Measurements from ENCODE around the gene CHMP1A.
"Not testable (repeated sequence)": the region's sequence is repeated elsewhere in the genome, so short reads cannot be mapped to it uniquely, and the experiment has no call there.

The CHMP1A gene

DNA sequence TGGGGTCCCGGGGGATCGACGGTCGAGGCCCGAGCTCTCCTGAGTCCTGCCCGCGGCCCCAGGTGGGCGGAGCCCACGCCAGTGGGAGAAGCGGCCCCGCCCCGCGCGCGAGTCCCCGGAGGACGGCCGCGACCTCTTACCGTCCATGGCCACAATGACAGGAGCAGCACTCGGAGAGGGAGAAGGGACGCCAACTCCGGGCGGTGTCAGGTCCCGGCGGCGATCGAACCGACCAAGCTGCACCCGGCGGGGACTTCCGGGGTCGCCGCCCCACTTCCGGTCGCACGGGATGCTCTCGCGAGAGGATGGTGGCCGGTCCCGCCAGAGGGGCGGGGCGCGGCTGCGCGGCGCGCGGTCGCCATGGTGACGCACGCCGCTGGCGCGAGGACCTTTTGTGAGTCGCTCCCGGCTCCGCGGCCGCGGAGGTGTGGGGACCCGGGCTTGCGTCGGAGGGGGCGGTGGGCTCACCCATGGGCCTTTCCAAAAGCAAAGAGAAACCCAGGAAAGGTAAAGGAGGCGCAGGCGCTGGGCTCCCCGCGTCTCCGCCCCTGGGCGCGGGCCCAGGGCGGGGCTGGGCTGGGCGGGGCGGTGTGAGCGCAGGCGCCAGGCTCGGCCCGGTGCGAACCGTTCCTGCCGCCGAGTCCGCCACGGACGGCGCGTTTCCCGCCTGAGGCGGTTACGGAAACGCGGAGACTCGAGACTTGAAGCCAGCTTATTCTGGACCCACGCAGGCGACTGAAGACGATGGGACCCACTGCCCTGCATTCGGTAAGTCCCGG lies at the start of gene CHMP1A, which contains the start of gene SPATA33:
CHMP1A (minus strand) TSS at position 267 of the 779 bp plus-strand sequence; CDS start at position 147, 120 bp downstream.
SPATA33 (plus strand) TSS at position 395 of the 779 bp plus-strand sequence; CDS start at position 471, 76 bp downstream.
- DNase-seq = peak; percentile 82 to 90 (median 89)

DNA sequence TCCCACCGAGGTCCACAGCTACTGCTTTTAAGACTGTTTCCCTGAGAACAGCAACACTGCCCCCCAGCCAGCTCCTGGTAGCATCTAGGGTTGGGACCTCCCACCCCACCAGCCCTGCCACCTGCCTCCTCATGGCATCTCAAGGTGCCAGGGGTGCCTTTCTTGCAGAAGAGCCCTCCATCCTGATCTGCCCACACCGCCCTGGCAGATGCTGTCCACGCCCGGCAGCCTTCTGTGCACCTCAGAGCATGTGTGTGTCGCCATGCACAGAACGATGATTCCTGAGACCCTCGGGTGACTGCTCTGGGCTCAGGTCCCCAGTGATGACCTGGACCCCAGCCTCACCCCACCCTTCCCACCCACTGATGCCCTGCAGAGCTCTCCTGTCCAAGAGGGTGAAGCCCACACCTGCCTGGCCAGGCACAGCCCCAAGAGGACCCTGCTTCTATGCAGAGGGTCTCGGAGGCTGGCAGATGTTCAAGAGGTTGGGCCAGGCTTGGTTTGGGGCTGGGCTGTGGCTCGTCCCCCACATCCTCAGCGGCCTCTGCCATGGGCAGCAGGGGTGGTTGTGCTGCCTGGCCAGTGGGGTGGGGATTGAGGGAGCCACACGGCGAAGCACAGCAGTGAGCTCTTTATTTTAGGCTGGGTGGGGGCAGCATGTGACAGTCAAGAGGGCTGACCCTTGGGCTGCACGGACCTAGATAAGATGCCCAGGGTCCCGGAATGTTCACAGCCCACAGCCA lies 49.2 kb upstream of the CHMP1A start:
- DNase-seq = no peak

DNA sequence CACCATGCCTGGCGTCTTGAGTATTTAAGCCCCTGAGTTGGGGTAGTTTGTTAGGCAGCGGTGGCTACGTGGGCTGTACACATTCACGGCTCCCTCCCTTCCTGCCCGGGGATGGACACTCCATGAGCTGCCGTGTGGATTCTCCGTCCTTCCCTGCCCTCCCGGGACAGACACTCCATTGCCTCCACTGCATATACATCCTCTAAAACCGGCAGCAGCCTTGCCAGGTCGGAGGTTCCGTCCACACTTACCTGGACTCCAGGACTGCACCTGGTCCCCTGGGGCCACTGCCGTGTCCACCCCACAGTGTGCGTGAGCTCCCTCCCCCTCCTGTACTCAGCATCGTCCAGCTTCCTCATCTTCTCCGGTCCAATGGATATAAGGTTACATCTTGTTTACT lies 47.5 kb upstream of the CHMP1A start:
- no peak for DNase-seq

DNA sequence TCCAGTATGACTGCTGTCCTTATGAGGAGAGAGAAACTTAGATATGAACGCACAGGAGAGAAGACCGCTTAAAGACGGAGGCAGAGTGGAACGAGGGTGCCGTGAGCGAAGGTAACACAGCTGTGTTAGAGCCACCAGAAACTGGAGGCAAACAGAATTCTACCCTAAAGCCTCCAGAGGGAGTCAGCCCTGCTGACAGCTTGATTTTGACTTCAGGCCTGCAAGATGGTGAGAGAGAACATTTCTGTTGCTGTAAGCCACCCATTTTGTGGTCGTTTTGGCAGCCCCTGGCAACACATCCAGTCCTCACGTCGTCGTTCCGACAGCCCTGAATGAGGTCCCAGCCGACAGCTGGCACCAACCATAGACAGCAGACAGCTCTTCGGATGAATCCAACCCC lies 46.8 kb upstream of the CHMP1A start:
- no peak for DNase-seq

DNA sequence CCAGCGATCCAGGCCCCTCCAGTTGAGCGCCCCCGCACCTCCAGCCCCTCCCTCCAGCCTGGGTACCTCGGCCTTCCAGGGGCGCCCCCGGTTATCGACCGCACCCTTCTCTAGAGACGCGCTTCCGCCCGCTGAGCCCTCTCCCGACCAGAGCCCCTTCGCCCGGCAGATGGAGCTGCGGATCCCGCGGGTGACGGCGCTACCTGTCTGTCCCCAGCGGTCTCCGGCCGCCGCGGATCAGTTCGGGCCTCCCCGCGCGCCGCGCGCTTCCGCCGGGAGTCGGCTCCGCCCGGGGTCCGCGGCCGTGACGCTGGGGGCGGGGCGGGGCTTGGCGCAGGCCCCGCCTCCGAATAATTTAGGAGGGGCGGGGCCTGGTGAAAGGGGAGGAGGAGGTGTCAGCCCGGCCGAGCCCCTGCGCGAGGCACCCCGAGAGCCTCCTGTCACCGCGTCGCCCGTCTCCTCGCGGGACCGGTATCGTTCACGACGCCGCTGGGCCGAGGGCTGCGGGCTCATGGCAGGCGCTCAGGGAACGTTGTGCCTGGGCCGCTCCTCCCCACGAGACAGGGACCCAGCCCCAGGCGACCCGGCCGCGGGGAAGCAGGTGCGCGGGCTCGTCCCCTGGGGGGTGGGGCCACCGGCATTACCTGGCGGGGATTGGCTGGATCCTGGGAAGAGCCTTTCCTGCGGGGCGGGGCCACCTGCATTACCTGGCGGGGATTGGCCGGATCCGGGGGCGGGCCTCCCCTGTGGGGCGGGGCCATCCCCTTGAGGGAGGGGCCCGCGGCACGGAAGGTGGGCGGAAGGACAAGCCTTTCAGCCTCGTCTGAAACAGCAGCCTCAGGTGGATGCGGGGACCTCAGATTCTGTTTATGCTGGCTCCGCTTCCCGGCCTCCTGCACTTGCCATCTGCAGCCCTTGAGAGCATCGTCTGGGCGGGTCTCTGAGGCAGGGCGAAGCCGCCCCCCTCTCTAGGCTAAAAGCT lies 44.2 kb upstream of the CHMP1A start, which contains the start of gene SPATA2L:
SPATA2L (minus strand) TSS at position 281 of the 982 bp plus-strand sequence. CDS start 473 bp downstream, outside the sequence.
- DNase-seq = peak; percentile 88 to 98 (median 97)

DNA sequence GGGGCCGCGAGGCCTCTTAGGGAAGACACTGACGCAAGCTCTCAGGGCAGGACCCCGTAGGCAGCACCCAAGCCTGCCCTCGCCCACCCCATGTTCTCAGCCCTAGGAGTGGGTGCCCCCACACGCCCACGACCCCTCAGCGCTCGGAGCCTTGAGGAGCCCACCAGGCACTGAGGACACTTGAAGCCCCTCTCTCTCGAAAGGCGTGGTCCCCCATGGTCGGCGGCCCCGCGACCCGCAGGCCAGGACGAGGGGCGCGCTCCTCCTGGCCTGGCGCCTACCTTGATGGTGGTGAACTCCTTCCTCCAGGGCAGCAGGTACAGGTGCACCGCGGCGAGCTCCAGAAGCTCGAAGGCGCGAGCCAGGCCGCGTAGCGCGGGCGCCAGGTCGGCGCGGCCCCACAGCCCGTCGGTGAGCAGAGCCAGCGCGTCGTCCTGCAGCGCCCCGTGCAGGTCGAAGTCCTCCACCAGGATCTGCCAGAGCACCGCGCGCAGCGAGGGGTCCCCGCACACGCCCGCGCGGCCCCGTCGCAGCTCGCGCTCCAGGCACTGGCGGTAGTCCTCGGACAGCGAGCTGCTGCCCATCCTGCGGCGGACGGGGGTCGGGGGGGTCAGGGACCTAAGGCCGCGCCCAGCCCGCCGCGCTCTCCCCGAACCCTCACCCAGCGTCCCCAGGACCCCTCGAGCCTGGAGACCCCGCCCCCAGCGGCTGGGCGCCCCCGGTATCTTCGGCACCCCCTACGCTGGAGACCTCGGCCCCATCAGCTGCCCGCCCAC lies 43.3 kb upstream of the CHMP1A start:
- peak; percentile 46 to 67 (median 62) for DNase-seq

DNA sequence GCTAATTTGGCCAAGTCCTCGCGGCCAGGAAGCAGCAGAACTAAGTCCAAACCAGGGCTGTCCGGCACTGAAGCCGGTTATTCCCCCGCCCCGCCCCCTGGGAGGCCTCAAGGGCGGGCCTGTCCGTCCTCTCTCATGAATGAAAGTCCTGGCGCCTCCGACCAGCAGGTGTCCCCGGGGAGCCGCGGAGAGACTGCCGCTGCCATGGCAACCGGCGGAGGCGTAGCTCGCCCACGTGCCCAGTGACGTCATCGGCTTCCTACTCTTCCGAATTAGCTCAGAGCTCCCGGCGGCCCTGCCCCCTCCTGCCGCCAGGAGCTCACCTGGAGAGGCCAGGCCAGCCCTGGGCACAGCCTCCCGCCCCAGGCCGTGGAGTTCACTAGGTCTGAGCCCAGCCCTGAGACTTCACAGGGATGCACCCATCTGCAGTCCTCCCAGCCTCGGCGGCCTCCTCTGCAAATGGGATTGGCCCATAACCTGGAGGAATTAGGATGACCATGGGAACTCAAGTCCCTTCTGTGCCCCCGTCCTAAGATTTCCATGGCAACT lies 42.7 kb upstream of the CHMP1A start:
- peak; percentile 95 to 99 (median 98) for DNase-seq

DNA sequence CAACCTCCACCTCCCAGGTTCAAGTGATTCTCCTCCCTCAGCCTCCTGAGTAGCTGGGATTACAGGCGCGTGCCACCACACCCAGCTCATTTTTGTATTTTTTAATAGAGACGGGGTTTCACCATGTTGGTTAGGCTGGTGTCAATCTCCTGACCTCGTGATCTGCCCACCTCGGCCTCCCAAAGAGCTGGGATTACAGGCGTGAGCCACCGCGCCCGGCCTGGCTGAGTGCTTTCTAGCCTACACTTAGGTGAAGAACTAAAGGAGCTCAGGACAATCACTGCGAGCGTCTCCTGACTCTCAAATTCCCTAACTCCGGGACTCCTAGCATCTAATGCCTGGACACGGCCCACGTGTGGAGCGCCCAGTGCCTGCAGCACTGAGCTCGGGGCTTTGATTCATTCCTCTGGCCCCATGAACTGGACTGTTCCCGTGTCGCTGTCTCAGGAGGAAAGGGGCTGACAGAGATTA lies 42.2 kb upstream of the CHMP1A start:
- DNase-seq = not testable (repeated sequence)

DNA sequence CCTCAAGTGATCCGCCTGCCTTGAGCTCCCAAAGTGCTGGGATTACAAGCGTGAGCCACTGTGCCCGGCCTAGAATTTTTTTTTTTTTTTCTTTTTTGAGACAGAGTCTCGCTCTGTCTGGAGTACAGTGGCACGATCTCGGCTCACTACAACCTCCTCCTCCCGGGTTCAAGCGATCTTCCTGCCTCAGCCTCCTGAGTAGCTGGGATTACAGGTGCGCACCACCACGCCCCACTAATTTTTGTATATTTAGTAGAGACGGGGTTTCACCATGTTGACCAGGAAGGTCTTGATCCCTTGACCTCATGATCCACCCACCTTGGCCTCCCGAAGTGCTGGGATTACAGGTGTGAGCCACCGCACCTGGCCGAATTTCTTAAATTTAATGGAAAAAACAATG lies 41.2 kb upstream of the CHMP1A start:
- DNase-seq = not testable (repeated sequence)

DNA sequence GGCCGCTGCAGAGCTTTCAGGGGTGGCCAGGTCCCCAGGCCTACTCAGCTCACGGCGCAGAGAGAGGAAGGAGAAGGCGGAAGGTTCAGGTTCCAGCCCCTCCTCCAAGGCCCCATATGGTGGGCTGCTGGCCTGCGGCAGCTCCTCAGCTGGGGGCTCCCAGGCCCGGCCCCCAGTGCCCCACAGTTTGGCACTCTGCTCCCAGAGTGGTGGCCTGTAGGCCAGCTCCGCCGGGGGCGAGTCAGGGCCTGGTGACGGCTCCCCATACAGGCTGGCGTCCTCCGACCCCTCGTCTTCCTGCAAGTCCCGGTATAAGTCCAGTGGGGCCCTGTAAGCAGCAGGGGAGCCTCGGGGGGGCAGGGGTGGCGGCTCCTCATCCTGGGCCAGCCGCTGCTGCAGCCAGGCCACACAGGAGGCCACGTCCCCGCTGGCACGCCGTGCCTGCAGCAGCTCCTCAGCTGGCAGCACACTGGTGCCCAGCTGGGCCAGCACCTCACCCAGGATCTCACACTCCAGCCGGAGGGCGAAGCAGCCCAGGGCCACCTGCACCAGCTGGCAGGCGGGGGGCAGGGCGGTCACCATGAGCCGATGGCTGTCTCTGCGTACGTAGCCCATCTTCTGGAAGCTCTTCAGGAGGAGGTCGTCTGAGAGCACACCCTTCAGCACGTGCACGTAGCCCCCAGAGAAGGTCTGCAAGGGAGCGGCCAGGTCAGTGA lies 40.3 kb upstream of the CHMP1A start:
- peak in 2 of 3 experiments; percentile 73 to 84 for DNase-seq

DNA sequence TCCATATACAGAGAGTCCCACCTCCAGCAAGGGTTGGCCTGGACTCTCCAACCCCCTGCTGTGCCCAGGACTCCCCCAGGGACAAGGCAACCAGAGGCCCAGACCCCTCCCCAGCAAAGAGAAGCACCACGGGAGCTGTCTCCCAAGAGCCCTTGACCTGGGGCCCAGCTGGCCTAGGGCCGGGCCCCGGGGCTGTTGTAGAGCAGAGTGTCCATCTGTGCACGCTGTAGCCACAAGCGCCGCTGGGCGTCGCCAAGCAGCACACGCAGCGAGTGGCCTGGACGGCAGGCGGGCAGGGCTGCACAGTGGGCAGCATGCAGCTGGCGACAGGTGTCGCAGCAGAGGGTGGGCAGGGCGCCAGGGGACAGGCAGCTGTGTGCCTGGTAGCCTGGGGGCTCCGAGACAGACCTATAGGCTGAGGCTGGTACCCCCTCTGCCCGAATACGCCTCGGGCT lies 39.7 kb upstream of the CHMP1A start:
- peak in 2 of 3 experiments; percentile 83 to 92 for DNase-seq

DNA sequence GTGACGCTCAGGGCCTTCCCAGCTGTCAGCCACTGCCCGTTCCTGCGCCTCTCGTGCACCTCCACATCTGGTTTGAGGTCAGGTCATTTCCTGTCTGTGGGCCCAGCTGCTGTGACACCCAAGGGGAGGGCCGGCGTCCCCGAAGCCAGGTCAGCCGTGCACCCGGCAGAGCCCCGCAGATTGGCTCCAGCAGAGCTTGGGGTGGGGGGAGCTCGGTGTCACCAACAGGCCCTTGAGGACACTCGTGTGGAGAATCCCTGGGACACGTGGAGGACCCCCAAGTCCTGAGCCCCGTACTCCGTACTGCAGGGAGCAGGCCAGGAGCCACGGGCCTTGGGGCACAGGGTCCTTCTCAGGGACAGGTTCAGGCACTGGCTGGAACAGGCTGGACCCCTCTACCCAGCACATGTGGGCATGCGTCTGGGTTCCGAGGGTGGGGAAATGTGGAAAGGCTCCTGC lies 39.2 kb upstream of the CHMP1A start:
- DNase-seq = peak in 1 of 3 experiments; percentile 35

DNA sequence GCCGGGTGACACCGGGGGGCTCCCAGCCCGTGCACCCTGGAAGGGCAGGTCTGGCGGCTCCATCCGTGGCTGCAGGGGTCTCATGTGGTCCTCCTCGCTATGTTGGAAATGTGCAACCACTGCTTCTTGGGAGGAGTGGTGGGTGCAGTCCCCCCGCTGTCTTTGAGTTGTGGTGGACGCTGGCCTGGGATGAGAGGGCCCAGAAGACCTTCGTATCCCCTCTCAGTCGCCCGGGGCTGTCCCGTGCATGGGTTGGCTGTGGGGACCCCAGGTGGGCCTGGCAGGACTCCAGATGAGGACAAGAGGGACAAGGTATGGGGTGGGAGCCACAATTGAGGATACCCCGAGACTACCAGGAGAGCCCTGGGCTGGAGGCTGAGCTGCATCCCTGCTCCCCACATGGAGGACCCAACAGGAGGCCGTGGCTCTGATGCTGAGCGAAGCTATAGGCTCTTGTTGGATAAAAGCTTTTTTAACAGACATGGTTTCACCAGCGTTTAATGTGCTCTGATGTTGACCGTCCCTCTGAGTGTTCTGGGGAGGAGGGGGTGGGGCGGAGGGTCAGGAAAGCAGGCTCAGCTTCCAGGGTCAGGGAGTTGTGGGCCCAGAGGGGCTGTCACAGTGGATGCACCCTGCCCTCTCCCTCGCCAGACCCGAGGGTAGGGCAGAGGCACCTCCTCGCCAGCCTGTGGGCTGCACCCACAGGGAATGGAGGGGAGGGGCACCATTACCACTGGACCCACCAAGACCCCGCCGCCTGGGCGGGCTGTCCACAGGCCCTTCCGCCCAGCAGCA lies 38.6 kb upstream of the CHMP1A start:
- peak in 1 of 3 experiments; percentile 4 for DNase-seq

DNA sequence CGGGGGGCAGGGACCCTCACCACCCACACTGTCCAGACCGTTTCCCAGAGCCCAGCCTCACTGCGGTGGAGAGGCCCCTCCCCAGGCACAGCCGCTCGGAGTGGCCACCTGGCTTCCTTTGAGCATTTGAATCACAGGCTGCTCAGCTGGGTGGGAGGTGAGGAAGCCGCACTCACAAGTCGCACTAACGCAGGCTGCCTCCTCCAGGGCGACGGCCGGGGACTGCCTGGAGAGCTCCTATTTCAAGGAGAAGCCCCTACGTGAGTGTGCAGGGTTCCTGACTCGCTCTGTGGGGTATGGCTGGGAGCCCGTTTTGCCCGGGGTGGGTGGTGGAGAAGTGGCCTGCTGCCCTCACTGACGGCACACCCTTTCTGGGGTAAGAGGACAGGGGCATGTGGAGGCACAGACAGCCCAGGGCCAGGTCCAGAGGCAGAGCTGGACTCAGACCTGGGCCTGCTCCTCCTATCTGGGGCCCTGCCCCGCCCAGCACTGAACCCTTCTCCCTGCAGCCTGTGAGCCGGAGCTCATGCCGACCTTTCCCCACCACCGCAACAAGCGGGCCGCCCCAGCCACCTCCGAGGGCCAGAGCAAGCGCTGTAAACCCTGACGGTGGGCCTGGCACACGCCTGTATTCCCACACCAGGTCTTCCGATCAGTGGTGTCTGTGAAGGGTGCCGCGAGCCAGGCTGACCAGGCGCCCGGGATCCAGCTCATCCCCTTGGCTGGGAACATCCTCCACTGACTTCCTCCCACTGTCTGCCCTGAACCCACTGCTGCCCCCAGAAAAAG lies 37.8 kb upstream of the CHMP1A start:
- DNase-seq = peak in 1 of 3 experiments; percentile 14

DNA sequence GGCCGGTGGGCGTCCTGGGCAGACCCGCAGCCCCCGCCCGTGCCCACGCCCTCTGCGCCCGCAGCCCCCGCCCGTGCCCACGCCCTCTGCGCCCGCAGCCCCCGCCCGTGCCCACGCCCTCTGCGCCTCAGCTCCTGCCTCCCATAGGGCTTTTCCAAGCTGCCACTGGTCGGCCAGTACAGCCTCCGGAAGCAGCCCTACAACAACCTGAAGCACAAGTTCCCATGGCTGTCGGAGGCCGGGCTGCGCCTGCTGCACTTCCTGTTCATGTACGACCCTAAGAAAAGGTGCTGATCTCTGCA lies 37.2 kb upstream of the CHMP1A start:
- not testable (repeated sequence) for DNase-seq

DNA sequence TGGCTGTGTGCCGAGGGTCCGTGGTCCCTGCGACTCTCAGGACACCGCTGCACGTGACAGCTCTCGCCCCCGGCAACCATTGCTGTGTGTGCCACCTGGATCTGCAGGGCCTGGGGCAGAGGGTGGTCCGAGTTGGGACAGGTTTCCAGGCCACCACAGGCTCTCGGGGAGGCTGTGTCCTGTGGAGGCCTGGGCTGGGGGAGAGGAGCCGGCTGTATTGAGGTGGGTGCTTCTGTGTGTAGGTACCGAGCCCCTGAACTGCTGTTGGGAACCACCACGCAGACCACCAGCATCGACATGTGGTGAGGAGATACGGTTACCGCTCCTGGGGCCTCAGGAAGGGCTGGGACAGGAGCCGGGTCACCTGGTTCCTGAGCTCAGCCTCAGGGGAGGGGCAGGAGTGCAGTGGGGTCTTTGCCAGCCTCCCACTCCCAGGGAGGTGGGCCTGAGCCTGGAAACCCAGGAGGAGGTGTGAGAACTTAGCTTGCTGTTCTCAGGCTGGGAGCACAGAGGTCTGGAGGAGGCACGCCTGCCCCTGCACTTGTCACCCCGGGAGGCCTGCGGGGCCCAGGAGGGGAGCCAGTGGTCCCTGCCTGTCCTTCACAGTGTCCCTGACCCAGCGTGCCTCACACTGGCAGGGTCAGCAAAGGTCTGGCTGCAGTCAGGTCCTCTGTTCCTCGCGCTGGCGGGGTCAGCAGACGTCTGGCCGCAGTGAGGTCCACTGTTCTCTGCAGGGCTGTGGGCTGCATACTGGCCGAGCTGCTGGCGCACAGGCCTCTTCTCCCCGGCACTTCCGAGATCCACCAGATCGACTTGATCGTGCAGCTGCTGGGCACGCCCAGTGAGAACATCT lies 36.6 kb upstream of the CHMP1A start:
- DNase-seq = no peak

DNA sequence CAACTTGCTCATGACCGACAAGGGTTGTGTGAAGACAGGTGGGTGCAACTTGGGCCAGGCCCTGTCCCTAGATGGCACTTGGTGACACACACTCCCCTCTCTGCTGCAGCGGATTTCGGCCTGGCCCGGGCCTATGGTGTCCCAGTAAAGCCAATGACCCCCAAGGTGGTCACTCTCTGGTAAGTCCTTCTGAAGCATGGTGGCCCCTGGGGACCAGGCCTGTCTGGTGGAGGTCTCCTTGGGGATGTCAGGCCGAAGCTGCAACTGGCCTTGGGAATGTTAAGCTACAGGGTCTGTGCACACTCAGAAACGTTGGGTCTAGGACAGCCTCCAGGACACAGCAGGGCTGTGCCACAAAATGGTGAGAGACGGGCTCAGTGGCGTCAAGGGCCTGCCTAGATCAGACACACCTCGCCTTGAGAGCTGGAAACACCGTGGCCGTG lies 35.8 kb upstream of the CHMP1A start:
- DNase-seq = no peak
